ENCODE results near the gene FAM222A. TPM values are rescaled to one million over a fixed set of nuclear protein-coding genes. Genes with fewer than 3 reads are reported as not detected.

The FAM222A gene
- 6.3 TPM for polyA plus RNA-seq
- long read RNA-seq, donor 1, partial matches to known transcripts: 0 of 3 reads
- long read RNA-seq, donor 1, other reads (novel, unspliced or antisense): 0 of 3 reads
- long read RNA-seq, donor 2, partial matches to known transcripts: 0 of 4 reads
- long read RNA-seq, donor 2, other reads (novel, unspliced or antisense): 0 of 4 reads
- long read RNA-seq, donor 3: 0 reads
- long read RNA-seq, donor 4: 0 reads
- long read RNA-seq, donor 5, partial matches to known transcripts: 0 of 1 reads
- long read RNA-seq, donor 5, other reads (novel, unspliced or antisense): 0 of 1 reads
- long read RNA-seq, donor 6, partial matches to known transcripts: 0 of 2 reads
- long read RNA-seq, donor 6, other reads (novel, unspliced or antisense): 0 of 2 reads
- long read RNA-seq, donor 7, partial matches to known transcripts: 0 of 3 reads
- long read RNA-seq, donor 7, other reads (novel, unspliced or antisense): 0 of 3 reads
- long read RNA-seq, donor 8, transcript FAM222A-202 (3 exons, 3,294 nt): major isoform, 5 of 5 reads
- long read RNA-seq, donor 8, partial matches to known transcripts: 0 of 5 reads
- long read RNA-seq, donor 8, other reads (novel, unspliced or antisense): 0 of 5 reads
- long read RNA-seq, donor 9, partial matches to known transcripts: 0 of 1 reads
- long read RNA-seq, donor 9, other reads (novel, unspliced or antisense): 0 of 1 reads
- long read RNA-seq, donor 10, partial matches to known transcripts: 0 of 1 reads
- long read RNA-seq, donor 10, other reads (novel, unspliced or antisense): 0 of 1 reads
- long read RNA-seq, donor 11, transcript FAM222A-202 (3 exons, 3,294 nt): major isoform, 5 of 5 reads
- long read RNA-seq, donor 11, partial matches to known transcripts: 0 of 5 reads
- long read RNA-seq, donor 11, other reads (novel, unspliced or antisense): 0 of 5 reads

GRCh38 chr12:109713187-109714070, at the start of gene FAM222A:
Gene FAM222A (plus strand): TSS chr12:109713825. CDS start chr12:109744147, 30,322 bp downstream.
- H3K9me3 ChIP-seq (ENCODE audit: control insufficient read depth, low read depth, low read length): no peaks in the 10 kb centered on the region
- H3K36me3 ChIP-seq (ENCODE audit: control insufficient read depth, insufficient read depth, low read length): no peaks in the 10 kb centered on the region
- H3K4me1 ChIP-seq (ENCODE audit: control insufficient read depth, insufficient read depth, low read length): peaks cover 45% of the 10 kb centered on the region
- H3K27me3 ChIP-seq (ENCODE audit: control insufficient read depth, insufficient read depth, low read length): peaks cover 9% of the 10 kb centered on the region
- DNase-seq: peak; percentile 99
- H3K4me3 ChIP-seq (ENCODE audit: low read length): peak within 1 kb of the TSS; percentile 62
- peak within 1 kb of the TSS; percentile 34 for H3K27ac ChIP-seq (ENCODE audit: low read length)
- WGBS (ENCODE audit: insufficient coverage, low lambda C conversion rate): no CpG with 5 or more reads among the region's 88 CpGs

GRCh38 chr12:109664402-109664801, 49.2 kb upstream of the FAM222A start:
- 83% methylated on average over 1 of the region's 2 CpGs for WGBS (ENCODE audit: insufficient coverage, low lambda C conversion rate)
- Histone ChIP-seq H3K27ac (ENCODE audit: low read length) (no peak overlapping the region), H3K4me1 (ENCODE audit: control insufficient read depth, insufficient read depth, low read length) (no peaks in the 10 kb centered on the region), H3K9me3 (ENCODE audit: control insufficient read depth, low read depth, low read length) (peaks cover 3% of the 10 kb centered on the region), H3K27me3 (ENCODE audit: control insufficient read depth, insufficient read depth, low read length) (no peaks in the 10 kb centered on the region), H3K4me3 (ENCODE audit: low read length) (no peak overlapping the region), H3K36me3 (ENCODE audit: control insufficient read depth, insufficient read depth, low read length) (no peaks in the 10 kb centered on the region)
- no peak for DNase-seq

DNA sequence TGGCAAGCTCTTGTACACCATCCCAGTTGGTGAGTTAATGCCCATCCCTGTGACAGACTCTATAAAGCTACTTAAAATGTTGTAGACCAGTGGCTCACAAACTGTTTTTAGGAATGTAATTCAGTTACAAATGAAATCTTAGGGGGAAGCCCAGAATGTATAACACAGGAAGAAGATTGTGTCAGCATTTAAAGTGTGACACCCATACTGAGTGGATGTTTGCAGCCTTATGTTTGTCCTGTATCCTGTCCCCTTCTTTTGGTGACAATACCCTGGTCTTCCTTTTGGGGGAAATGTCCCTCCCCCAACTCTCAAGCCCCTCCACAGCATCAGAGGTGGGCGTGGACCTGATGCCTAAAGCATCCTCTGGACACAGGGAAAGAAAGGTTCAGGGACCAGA, 47.6 kb upstream of the FAM222A start:
- no CpG with 5 or more reads among the region's 1 CpG for WGBS (ENCODE audit: insufficient coverage, low lambda C conversion rate)

GRCh38 chr12:109670731-109671130, 42.9 kb upstream of the FAM222A start:
- Histone ChIP-seq H3K4me3 (ENCODE audit: low read length) (no peak overlapping the region), H3K27ac (ENCODE audit: low read length) (no peak overlapping the region), H3K36me3 (ENCODE audit: control insufficient read depth, insufficient read depth, low read length) (no peaks in the 10 kb centered on the region), H3K4me1 (ENCODE audit: control insufficient read depth, insufficient read depth, low read length) (peaks cover 4% of the 10 kb centered on the region), H3K27me3 (ENCODE audit: control insufficient read depth, insufficient read depth, low read length) (no peaks in the 10 kb centered on the region), H3K9me3 (ENCODE audit: control insufficient read depth, low read depth, low read length) (no peaks in the 10 kb centered on the region)
- no peak for DNase-seq
- no CpG with 5 or more reads among the region's 10 CpGs for WGBS (ENCODE audit: insufficient coverage, low lambda C conversion rate)

More for the DNA sequence above, 47.6 kb upstream of the FAM222A start:
- peaks cover 3% of the 10 kb centered on the region for H3K4me1 ChIP-seq (ENCODE audit: control insufficient read depth, insufficient read depth, low read length)
- no peak overlapping the region for H3K4me3 ChIP-seq (ENCODE audit: low read length)
- H3K27me3 ChIP-seq (ENCODE audit: control insufficient read depth, insufficient read depth, low read length): no peaks in the 10 kb centered on the region
- no peak overlapping the region for H3K27ac ChIP-seq (ENCODE audit: low read length)
- DNase-seq: no peak
- peaks cover 3% of the 10 kb centered on the region for H3K9me3 ChIP-seq (ENCODE audit: control insufficient read depth, low read depth, low read length)
- H3K36me3 ChIP-seq (ENCODE audit: control insufficient read depth, insufficient read depth, low read length): no peaks in the 10 kb centered on the region

DNA sequence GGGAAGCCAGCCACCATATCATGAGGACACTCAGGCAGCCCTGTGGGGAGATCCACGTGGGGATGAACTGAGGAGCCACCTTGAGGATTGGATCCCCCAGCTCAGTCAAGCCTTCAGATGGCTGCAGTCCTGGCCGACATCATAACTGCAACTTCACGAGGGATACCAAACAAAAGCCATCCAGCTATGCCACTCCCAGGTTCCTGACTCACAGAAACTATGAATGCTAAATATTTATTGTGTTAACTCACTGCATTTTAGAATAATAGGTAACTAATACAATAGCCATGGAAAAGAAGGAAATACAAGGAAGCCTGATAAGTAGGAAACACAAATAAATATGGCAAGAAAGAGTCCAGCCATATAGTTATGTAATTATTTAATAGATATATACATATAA, 42.1 kb upstream of the FAM222A start:
- no CpG with 5 or more reads among the region's 3 CpGs for WGBS (ENCODE audit: insufficient coverage, low lambda C conversion rate)
- DNase-seq: no peak
- Histone ChIP-seq H3K4me3 (ENCODE audit: low read length) (no peak overlapping the region), H3K4me1 (ENCODE audit: control insufficient read depth, insufficient read depth, low read length) (peaks cover 4% of the 10 kb centered on the region), H3K36me3 (ENCODE audit: control insufficient read depth, insufficient read depth, low read length) (no peaks in the 10 kb centered on the region), H3K27ac (ENCODE audit: low read length) (no peak overlapping the region), H3K27me3 (ENCODE audit: control insufficient read depth, insufficient read depth, low read length) (no peaks in the 10 kb centered on the region), H3K9me3 (ENCODE audit: control insufficient read depth, low read depth, low read length) (no peaks in the 10 kb centered on the region)

- no peak for DNase-seq
- Histone ChIP-seq H3K9me3 (ENCODE audit: control insufficient read depth, low read depth, low read length) (no peaks in the 10 kb centered on the region), H3K4me1 (ENCODE audit: control insufficient read depth, insufficient read depth, low read length) (peaks cover 5% of the 10 kb centered on the region), H3K27ac (ENCODE audit: low read length) (no peak overlapping the region), H3K4me3 (ENCODE audit: low read length) (no peak overlapping the region), H3K27me3 (ENCODE audit: control insufficient read depth, insufficient read depth, low read length) (no peaks in the 10 kb centered on the region), H3K36me3 (ENCODE audit: control insufficient read depth, insufficient read depth, low read length) (no peaks in the 10 kb centered on the region)
- no CpG with 5 or more reads among the region's 3 CpGs for WGBS (ENCODE audit: insufficient coverage, low lambda C conversion rate)
Measured at GRCh38 chr12:109673379-109673778, 40.2 kb upstream of the FAM222A start.

GRCh38 chr12:109673884-109674283, 39.7 kb upstream of the FAM222A start:
- Histone ChIP-seq H3K4me3 (ENCODE audit: low read length) (no peak overlapping the region), H3K27me3 (ENCODE audit: control insufficient read depth, insufficient read depth, low read length) (no peaks in the 10 kb centered on the region), H3K36me3 (ENCODE audit: control insufficient read depth, insufficient read depth, low read length) (no peaks in the 10 kb centered on the region), H3K27ac (ENCODE audit: low read length) (no peak overlapping the region), H3K9me3 (ENCODE audit: control insufficient read depth, low read depth, low read length) (no peaks in the 10 kb centered on the region), H3K4me1 (ENCODE audit: control insufficient read depth, insufficient read depth, low read length) (peaks cover 10% of the 10 kb centered on the region)
- WGBS (ENCODE audit: insufficient coverage, low lambda C conversion rate): no CpG with 5 or more reads among the region's 2 CpGs
- no peak for DNase-seq

- no peaks in the 10 kb centered on the region for H3K9me3 ChIP-seq (ENCODE audit: control insufficient read depth, low read depth, low read length)
- no CpG with 5 or more reads among the region's 6 CpGs for WGBS (ENCODE audit: insufficient coverage, low lambda C conversion rate)
- H3K27ac ChIP-seq (ENCODE audit: low read length): no peak overlapping the region
- no peaks in the 10 kb centered on the region for H3K27me3 ChIP-seq (ENCODE audit: control insufficient read depth, insufficient read depth, low read length)
- H3K4me1 ChIP-seq (ENCODE audit: control insufficient read depth, insufficient read depth, low read length): peaks cover 24% of the 10 kb centered on the region
- DNase-seq: no peak
- no peaks in the 10 kb centered on the region for H3K36me3 ChIP-seq (ENCODE audit: control insufficient read depth, insufficient read depth, low read length)
- H3K4me3 ChIP-seq (ENCODE audit: low read length): no peak overlapping the region
Measured at GRCh38 chr12:109675411-109675810, 38.2 kb upstream of the FAM222A start.

DNA sequence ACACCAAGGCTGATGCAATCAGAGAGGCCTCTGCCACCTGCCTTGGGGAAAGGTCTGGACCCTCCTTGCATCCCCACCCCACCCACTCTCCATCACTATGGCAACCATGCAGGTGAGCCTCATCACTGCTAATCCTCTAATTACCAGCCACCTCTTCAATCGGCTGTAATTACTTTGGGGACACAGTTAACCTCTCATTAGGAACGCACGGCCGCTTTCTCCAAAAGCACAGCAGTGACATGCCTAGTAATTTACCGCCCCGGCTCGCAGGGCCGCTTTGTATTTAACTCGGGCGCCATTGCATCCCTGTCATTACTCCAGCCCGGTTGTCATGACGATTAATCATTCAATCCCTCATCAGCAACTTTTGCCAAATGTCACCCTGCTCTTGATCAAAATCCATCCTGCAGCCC, 36.3 kb upstream of the FAM222A start:
- Histone ChIP-seq H3K4me3 (ENCODE audit: low read length) (no peak overlapping the region), H3K27me3 (ENCODE audit: control insufficient read depth, insufficient read depth, low read length) (no peaks in the 10 kb centered on the region), H3K36me3 (ENCODE audit: control insufficient read depth, insufficient read depth, low read length) (no peaks in the 10 kb centered on the region), H3K4me1 (ENCODE audit: control insufficient read depth, insufficient read depth, low read length) (peaks cover 25% of the 10 kb centered on the region), H3K9me3 (ENCODE audit: control insufficient read depth, low read depth, low read length) (no peaks in the 10 kb centered on the region), H3K27ac (ENCODE audit: low read length) (no peak overlapping the region)
- no peak for DNase-seq
- no CpG with 5 or more reads among the region's 12 CpGs for WGBS (ENCODE audit: insufficient coverage, low lambda C conversion rate)

DNA sequence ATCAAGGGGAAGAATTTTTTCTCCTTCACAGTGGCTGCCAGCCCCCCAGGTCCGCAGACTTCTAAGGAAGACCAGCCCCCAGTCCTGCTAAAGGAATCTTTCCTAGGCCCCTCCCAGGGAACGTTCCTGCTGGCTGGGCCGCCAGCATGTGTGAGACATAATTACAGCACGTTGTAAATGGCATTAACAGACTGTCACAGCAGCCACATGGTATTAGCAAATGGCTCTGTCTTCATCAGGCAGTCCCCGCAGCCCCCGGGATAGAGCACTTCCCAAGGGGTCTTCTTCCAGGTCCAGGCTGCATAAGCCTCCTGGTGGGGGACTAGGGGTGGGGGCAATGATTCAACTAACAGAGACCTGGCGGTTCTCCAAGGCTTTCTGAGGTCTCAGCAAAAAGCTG, 34.9 kb upstream of the FAM222A start:
- no peaks in the 10 kb centered on the region for H3K9me3 ChIP-seq (ENCODE audit: control insufficient read depth, low read depth, low read length)
- no peak overlapping the region for H3K4me3 ChIP-seq (ENCODE audit: low read length)
- peak; percentile 38 to 69 for DNase-seq
- no CpG with 5 or more reads among the region's 7 CpGs for WGBS (ENCODE audit: insufficient coverage, low lambda C conversion rate)
- no peaks in the 10 kb centered on the region for H3K27me3 ChIP-seq (ENCODE audit: control insufficient read depth, insufficient read depth, low read length)
- peak overlapping the region; percentile 39 for H3K27ac ChIP-seq (ENCODE audit: low read length)
- H3K36me3 ChIP-seq (ENCODE audit: control insufficient read depth, insufficient read depth, low read length): no peaks in the 10 kb centered on the region
- H3K4me1 ChIP-seq (ENCODE audit: control insufficient read depth, insufficient read depth, low read length): peaks cover 25% of the 10 kb centered on the region
